Measurements from ENCODE around the gene FGA. TPM values are rescaled to one million over a fixed set of nuclear protein-coding genes. Genes with fewer than 3 reads are reported as not detected.

Gene FGA
- total and polyA plus RNA-seq, 2 of the 8 experiments (the other 6 are each of a cell fraction or from before 2014, with no cell fraction given), result not detected

DNA sequence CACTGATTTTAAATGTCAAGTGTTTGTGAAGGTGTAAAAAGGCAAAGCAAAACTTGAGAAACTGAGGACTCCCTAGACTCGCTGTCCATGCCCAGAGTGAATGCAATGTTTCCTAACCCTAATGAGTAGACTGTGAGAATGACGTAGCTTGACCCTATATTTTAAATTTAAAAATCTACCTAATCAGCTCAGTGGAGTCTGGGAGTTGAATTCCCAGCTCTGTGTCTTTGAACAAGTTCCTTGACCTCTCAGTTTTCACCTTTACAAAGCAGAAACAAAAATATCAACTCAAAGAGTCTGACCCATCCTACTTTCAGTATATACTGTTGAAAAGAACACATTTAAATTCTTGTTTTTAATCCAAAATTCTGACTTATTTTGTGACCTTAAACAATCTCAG, 2.3 kb downstream of the FGA start:
- FAIRE-seq (no peak), DNase-seq (ENCODE audit: low read depth in 1 of 2, low spot score in 2 of 2) (no peak)
- H3K36me3 ChIP-seq (ENCODE audit: control insufficient read depth in 2 of 4, insufficient read depth in 4 of 4, low read length in 3 of 4), result no peaks in the 10 kb centered on the region
- H3K4me1 ChIP-seq (replicated peaks in 1 of 4; ENCODE audit: control insufficient read depth in 3 of 4, insufficient read depth in 4 of 4, low read length in 3 of 4), result 0 out of 7 replicates have a peak, but pooled peaks cover 0 to 3% (median 0%) of the 10 kb centered on the region in 4 experiments
- no peak overlapping the region for H3K4me3 ChIP-seq (ENCODE audit: extremely low read depth in 1 of 4, insufficient read depth in 2 of 4, low read depth in 3 of 4, low read length in 4 of 4)
- H4K8ac ChIP-seq (ENCODE audit: extremely low read depth, insufficient read depth, low read length), result no peak overlapping the region
- H3K14ac ChIP-seq (ENCODE audit: insufficient read length), result no peak overlapping the region
- no peaks in the 10 kb centered on the region for H4K20me1 ChIP-seq (replicated peaks in 1 of 2; ENCODE audit: control insufficient read depth in 1 of 2, insufficient read depth in 2 of 2, low read length in 2 of 2)
- no peak overlapping the region for H2BK5ac ChIP-seq (ENCODE audit: low read depth, low read length)
- ChIA-PET CTCF (ENCODE audit: partially characterized antibody) (interaction anchor here (0.8 to 3.2 kb wide), 6 partner anchors 14 to 39 kb away, joined by 3 to 12 read pairs (median 3); no protein-coding TSS in a partner anchor), POLR2A (ENCODE audit: partially characterized antibody) (no interaction called here)
- H3K79me1 ChIP-seq (ENCODE audit: low read depth, low read length), result no peaks in the 10 kb centered on the region
- H3K27me3 ChIP-seq (replicated peaks in 1 of 4; ENCODE audit: control insufficient read depth in 3 of 4, extremely low read depth in 1 of 4, insufficient read depth in 3 of 4, low read length in 3 of 4), result no peaks in the 10 kb centered on the region
- H3K56ac ChIP-seq (replicated peaks; ENCODE audit: insufficient read length, low read depth, low read length), result no peak overlapping the region
- H3K9me3 ChIP-seq (ENCODE audit: insufficient read depth in 2 of 2, low read depth in 1 of 2, low read length in 1 of 2), result no peaks in the 10 kb centered on the region
- no peak overlapping the region for H4K91ac ChIP-seq (replicated peaks; ENCODE audit: insufficient read length, low read length)
- no peak overlapping the region for H2AK5ac ChIP-seq (ENCODE audit: low read depth, low read length)
- 91% methylated on average over 2 of the region's 2 CpGs; no CpG with 5 or more reads in 1 of the 2 experiments for WGBS, 2 experiments (ENCODE audit: extremely low coverage in 1 of 2, insufficient coverage in 1 of 2, insufficient read length in 1 of 2, insufficient replicate concordance in 2 of 2, low coverage in 1 of 2, low lambda C conversion rate in 2 of 2, missing lambda C conversion rate in 1 of 2)
- no peak overlapping the region for H4K5ac ChIP-seq (ENCODE audit: insufficient read length, low read depth, low read length)
- H3K4ac ChIP-seq (replicated peaks; ENCODE audit: insufficient read length, low read depth, low read length), result no peak overlapping the region
- H3K23me2 ChIP-seq (ENCODE audit: low read depth, low read length), result no peaks in the 10 kb centered on the region
- no peaks in the 10 kb centered on the region for H3K79me2 ChIP-seq (ENCODE audit: control insufficient read depth in 1 of 2, insufficient read depth in 2 of 2, low read length in 2 of 2)
- TF ChIP-seq SRF (IDR thresholded peaks at IDR 0.05; ENCODE audit: low read depth, low read length) (no peak), USF2 (IDR thresholded peaks at IDR 0.05; ENCODE audit: low read length) (no peak), FOSL1 (IDR thresholded peaks at IDR 0.05; ENCODE audit: insufficient read depth, low read depth, low read length) (no peak), POLR2A (IDR thresholded peaks at IDR 0.05; ENCODE audit: control extremely low read depth in 1 of 2, low read depth in 2 of 2, low read length in 2 of 2) (no peak), CHD2 (IDR thresholded peaks at IDR 0.05; ENCODE audit: low read length) (no peak), EGR1 (IDR thresholded peaks at IDR 0.05; ENCODE audit: borderline replicate concordance, low read depth, low read length) (no peak), CBX5 (IDR thresholded peaks at IDR 0.05; ENCODE audit: low read depth, low read length) (no peak), SIRT6 (IDR thresholded peaks at IDR 0.05; ENCODE audit: low read length) (no peak)
- no peak overlapping the region for H2BK120ac ChIP-seq (replicated peaks; ENCODE audit: low read depth, low read length)
- no peak overlapping the region for H3K23ac ChIP-seq (ENCODE audit: insufficient read length)
- no peak overlapping the region for H3K27ac ChIP-seq (ENCODE audit: low read depth, low read length)
- H3K18ac ChIP-seq (ENCODE audit: extremely low read depth, low read length), result no peak overlapping the region
- no peak overlapping the region for H2BK12ac ChIP-seq (ENCODE audit: low read depth, low read length)
- no peak overlapping the region for H3K4me2 ChIP-seq (ENCODE audit: insufficient read depth in 1 of 2, low read depth in 2 of 2, low read length in 2 of 2)
- no peak overlapping the region for H3K9ac ChIP-seq (replicated peaks in 1 of 4; ENCODE audit: extremely low read depth in 1 of 4, low read depth in 3 of 4, low read length in 3 of 4)
- no peak overlapping the region for H2AFZ ChIP-seq (ENCODE audit: low read length)
- no peak overlapping the region for H2BK20ac ChIP-seq (ENCODE audit: low read length)
- no peak overlapping the region for H2BK15ac ChIP-seq (ENCODE audit: low read length)

Data from H1 (cell line).